ENCODE data around the gene IL17C. TPM values are rescaled to one million over a fixed set of nuclear protein-coding genes. Genes with fewer than 3 reads are reported as not detected.
A peak's percentile ranks its signal among the peaks of the same experiment; 100 is the strongest.

Gene IL17C
- polyA plus RNA-seq, 3 donors from 2014 or later = 0.64 to 0.80 TPM; not detected in 1

DNA sequence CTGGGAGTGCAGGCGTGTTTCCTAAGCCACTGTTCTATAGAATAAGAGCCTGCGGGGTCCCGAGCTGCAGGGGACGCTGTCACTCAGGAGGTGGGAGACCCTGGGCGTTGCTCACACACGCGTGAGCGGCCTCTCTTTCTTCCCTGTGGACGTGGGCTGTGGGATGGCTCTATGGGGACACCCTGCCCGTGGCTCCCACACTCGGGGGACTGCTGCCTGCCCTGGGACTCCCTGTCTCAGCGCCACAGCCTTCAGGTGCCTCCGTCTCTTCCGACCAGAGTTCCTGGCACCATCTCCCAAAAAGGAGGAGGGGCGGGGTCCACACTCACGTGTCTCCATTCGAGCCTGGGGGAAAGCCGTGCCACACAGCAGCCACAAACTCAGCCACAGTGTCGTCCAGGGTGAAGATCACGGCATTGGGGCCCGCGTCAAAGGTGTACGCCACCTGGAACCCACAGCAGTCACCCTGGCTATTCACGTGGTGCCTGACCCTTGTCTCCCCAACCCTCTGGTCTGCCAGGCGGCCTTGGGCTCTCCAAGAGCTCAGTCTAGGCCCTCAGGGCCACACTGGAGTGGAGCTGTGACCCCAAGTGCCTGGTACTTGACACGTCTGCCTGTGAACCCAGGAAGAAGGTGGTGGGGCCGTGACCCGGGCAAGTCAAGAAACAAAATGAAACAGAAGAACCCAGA lies 16.1 kb downstream of the IL17C start:
- Mint-ChIP-seq H3K9me3 (no peaks in the 10 kb centered on the region), H3K36me3 (peaks cover 0 to 9% (median 6%) of the 10 kb centered on the region in 3 donors), H3K27me3 (ENCODE audit: low read depth in 3 of 3) (peaks cover 32 to 50% (median 35%) of the 10 kb centered on the region in 3 donors), H3K4me3 (peak overlapping the region; percentile 79 to 86 (median 83)), H3K4me1 (peaks cover 32 to 45% of the 10 kb centered on the region in 2 donors), H3K27ac (peak overlapping the region; percentile 84 to 99 (median 98))
- no peak for DNase-seq

DNA sequence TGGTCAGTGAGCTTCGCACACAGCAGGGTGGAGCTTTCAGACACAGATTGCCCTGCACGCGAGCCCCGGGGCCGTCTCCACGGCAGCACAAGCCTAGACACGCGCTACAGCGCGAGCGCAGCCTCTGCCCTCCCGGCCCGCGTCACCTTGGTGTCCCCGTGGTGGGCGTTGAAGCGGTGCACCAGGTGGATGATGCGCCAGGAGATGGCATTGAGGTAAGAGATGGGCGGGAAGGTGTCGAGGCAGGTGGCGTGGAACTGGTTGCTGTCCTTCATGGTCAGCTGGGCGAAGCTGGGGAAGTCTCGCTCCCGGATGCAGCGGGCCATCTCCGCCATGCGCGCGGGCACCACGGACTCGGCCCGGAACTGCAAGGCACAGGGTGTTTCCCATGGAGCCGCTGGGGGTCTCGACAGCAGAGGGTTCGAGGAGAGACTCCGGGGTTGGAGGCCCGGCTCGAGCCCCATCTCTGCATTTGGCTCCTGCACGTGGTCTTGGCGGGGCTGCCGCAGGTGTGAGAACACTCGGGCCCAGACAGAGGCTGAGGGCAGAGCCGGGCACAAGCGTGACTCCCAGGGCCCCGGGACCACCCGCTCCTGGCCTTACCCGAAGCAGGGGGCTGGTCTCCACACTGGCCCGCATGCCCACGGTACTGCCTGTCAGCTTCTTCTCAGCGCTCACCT lies 16.8 kb downstream of the IL17C start:
- H3K36me3 Mint-ChIP-seq = peaks cover 0 to 9% (median 6%) of the 10 kb centered on the region in 3 donors
- DNase-seq = no peak
- peak overlapping the region in 4 of 5 donors; percentile 79 to 86 (median 84) for H3K4me3 Mint-ChIP-seq
- H3K27me3 Mint-ChIP-seq (ENCODE audit: low read depth in 3 of 3) = peaks cover 28 to 45% (median 29%) of the 10 kb centered on the region in 3 donors
- peaks cover 32 to 42% of the 10 kb centered on the region in 2 donors for H3K4me1 Mint-ChIP-seq
- peak overlapping the region; percentile 84 to 99 (median 98) for H3K27ac Mint-ChIP-seq
- H3K9me3 Mint-ChIP-seq = no peaks in the 10 kb centered on the region

DNA sequence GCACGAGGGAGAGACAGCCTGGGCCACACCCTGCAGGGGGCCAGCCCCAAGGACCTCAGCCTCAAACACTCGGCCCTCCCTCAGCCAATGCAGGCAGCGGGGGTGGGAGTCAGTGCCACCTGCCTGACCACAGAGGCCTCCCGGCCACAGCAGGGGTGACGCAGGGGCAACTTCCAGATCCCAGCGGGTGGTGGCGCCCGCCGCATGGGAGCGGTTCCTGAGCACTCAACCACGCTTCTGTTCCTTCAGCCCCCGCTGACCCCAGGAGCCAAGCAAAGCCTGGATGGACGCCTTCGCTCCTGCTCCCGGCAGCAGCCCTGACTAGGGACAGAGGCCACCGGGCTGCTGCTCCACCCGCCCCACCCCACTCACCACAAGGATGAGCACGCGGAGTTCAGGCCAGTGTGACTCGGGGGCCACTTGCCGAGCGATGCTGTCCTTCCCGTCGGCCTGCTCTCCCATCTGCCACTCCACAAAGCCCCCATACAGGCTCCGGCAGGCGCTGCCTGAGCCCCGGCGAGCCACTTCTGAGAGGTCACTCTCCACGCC lies 17.4 kb downstream of the IL17C start:
- DNase-seq = no peak
- Mint-ChIP-seq H3K4me1 (peaks cover 32 to 40% of the 10 kb centered on the region in 2 donors), H3K27me3 (ENCODE audit: low read depth in 3 of 3) (peaks cover 25 to 40% (median 26%) of the 10 kb centered on the region in 3 donors), H3K27ac (peak overlapping the region in 1 of 6 donors; percentile 48), H3K9me3 (no peaks in the 10 kb centered on the region), H3K4me3 (no peak overlapping the region), H3K36me3 (peaks cover 0 to 9% (median 6%) of the 10 kb centered on the region in 3 donors)

GRCh38 chr16:88656291-88656980 lies 18.1 kb downstream of the IL17C start:
- peaks cover 0 to 9% (median 6%) of the 10 kb centered on the region in 3 donors for H3K36me3 Mint-ChIP-seq
- peaks cover 33 to 41% of the 10 kb centered on the region in 2 donors for H3K4me1 Mint-ChIP-seq
- no peak for DNase-seq
- peak overlapping the region in 1 of 6 donors; percentile 48 for H3K27ac Mint-ChIP-seq
- H3K9me3 Mint-ChIP-seq = no peaks in the 10 kb centered on the region
- peaks cover 20 to 35% (median 21%) of the 10 kb centered on the region in 3 donors for H3K27me3 Mint-ChIP-seq (ENCODE audit: low read depth in 3 of 3)
- no peak overlapping the region for H3K4me3 Mint-ChIP-seq

GRCh38 chr16:88657371-88657770 lies 19.0 kb downstream of the IL17C start:
- DNase-seq = no peak
- Mint-ChIP-seq H3K27ac (no peak overlapping the region), H3K36me3 (peaks cover 0 to 9% (median 6%) of the 10 kb centered on the region in 3 donors), H3K27me3 (ENCODE audit: low read depth in 3 of 3) (peaks cover 20 to 35% (median 21%) of the 10 kb centered on the region in 3 donors), H3K4me3 (no peak overlapping the region), H3K9me3 (no peaks in the 10 kb centered on the region), H3K4me1 (peaks cover 39 to 40% of the 10 kb centered on the region in 2 donors)

- Mint-ChIP-seq H3K27ac (peak overlapping the region in 1 of 6 donors; percentile 32), H3K4me1 (peaks cover 30 to 36% of the 10 kb centered on the region in 2 donors), H3K36me3 (peaks cover 0 to 8% (median 5%) of the 10 kb centered on the region in 3 donors), H3K4me3 (no peak overlapping the region), H3K9me3 (no peaks in the 10 kb centered on the region), H3K27me3 (ENCODE audit: low read depth in 3 of 3) (peaks cover 19 to 36% (median 19%) of the 10 kb centered on the region in 3 donors)
- no peak for DNase-seq
Observed at GRCh38 chr16:88658714-88659113, 20.3 kb downstream of the IL17C start.

DNA sequence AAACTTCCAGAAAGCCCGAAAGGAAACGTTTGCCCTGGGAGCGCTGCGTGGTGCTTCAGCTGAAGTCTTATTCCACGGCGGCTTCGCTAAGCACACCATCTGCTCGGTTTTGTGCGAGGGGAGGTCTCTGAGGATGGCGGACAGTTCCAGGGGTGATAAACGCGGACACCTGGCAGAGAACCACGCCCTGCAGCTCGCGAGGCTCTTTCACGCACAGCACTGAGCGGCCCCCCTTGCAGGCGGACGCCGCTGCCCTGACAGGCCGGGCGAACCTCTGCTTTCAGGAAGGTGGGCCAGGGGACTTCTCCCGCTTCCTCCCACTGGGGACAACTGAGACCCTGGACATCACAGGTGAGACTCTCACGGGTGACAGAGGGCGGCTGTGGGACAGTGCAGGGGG lies 20.8 kb downstream of the IL17C start:
- H3K27me3 Mint-ChIP-seq (ENCODE audit: low read depth in 3 of 3) = peaks cover 14 to 32% (median 15%) of the 10 kb centered on the region in 3 donors
- no peak overlapping the region for H3K4me3 Mint-ChIP-seq
- peaks cover 26 to 34% of the 10 kb centered on the region in 2 donors for H3K4me1 Mint-ChIP-seq
- DNase-seq = no peak
- H3K36me3 Mint-ChIP-seq = peaks cover 0 to 4% (median under 1%) of the 10 kb centered on the region in 3 donors
- peak overlapping the region in 1 of 6 donors; percentile 32 for H3K27ac Mint-ChIP-seq
- H3K9me3 Mint-ChIP-seq = no peaks in the 10 kb centered on the region

DNA sequence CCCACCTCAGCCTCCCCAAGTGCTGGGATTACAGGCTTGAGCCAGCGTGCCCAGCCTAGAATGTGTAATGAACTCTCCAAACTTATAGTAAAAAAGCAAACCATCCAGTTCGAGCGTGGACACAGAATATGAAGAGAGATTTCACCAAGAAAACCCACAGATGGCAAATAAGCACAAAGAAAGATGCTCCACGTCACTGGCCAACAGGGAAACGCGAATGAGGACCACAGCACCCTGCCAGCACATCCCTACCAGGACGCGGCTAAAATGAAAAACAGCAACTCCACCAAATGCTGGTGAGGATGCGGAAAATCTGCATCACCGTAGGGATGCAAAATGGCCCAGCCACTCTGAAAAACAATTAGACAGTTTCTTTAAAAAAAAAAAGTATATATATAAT lies 23.1 kb downstream of the IL17C start:
- no peaks in the 10 kb centered on the region for H3K9me3 Mint-ChIP-seq
- peak overlapping the region; percentile 12 to 96 (median 82) for H3K27ac Mint-ChIP-seq
- no peaks in the 10 kb centered on the region for H3K36me3 Mint-ChIP-seq
- peaks cover 3 to 18% (median 9%) of the 10 kb centered on the region in 3 donors for H3K27me3 Mint-ChIP-seq (ENCODE audit: low read depth in 3 of 3)
- no peak for DNase-seq
- H3K4me3 Mint-ChIP-seq = peak overlapping the region; percentile 57 to 93 (median 85)
- H3K4me1 Mint-ChIP-seq = peaks cover 15 to 26% of the 10 kb centered on the region in 2 donors

- Mint-ChIP-seq H3K27ac (peak overlapping the region; percentile 75 to 97 (median 92)), H3K4me3 (peak overlapping the region; percentile 82 to 94 (median 89)), H3K36me3 (peaks cover 0 to 2% (median 0%) of the 10 kb centered on the region in 3 donors), H3K27me3 (ENCODE audit: low read depth in 3 of 3) (peaks cover 3 to 18% (median 9%) of the 10 kb centered on the region in 3 donors), H3K4me1 (peaks cover 15 to 27% of the 10 kb centered on the region in 2 donors), H3K9me3 (no peaks in the 10 kb centered on the region)
- no peak for DNase-seq
Observed at GRCh38 chr16:88662222-88662842, 24.0 kb downstream of the IL17C start.

DNA sequence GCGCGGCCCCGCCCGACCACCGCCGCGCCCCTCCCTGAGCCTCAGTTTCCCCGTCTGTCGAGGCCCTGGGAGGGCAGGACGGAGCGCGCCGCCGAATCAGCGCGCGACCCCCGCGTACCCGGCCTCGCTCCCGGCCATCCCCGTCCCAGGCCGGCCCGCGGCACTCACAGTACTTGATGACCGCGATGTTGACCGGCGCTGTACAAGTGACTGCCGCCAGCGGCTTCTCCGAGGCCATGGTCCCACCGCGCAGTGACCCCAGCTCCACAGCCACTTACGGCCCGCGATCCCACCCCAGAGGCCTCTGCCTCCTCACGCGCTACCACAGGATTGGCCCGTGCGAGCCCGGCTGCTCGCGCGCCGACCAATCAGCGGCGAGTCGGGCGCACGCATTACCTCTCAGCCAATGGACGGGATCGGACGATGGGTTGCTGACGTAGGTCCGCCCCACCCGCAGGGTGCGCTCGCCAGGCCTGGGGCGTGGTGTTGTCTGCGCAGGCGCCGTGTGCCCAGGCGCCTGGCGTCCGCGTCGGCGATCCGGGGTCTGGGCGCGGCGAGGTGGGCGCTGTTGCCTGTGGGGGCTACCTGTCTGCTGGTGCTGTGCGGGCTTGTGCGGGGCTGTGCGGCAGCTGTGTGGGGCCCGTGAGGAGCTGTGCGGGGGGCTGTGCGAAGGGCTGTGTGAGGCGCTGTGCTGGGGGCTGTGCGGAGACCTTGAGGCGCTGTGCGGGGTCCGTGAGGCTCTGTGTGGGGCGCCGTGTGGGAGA lies 24.7 kb downstream of the IL17C start, which contains the start of gene MVD:
MVD (minus strand) TSS at position 249 of the 764 bp plus-strand sequence; CDS start at position 238, 11 bp downstream.
- Mint-ChIP-seq H3K27me3 (ENCODE audit: low read depth in 3 of 3) (peaks cover 3 to 18% (median 9%) of the 10 kb centered on the region in 3 donors), H3K4me1 (peaks cover 15 to 27% of the 10 kb centered on the region in 2 donors), H3K4me3 (peak within 1 kb of the TSS; percentile 93 to 97 (median 94)), H3K27ac (peak within 1 kb of the TSS; percentile 85 to 97 (median 94)), H3K36me3 (peaks cover 0 to 3% (median 0%) of the 10 kb centered on the region in 3 donors), H3K9me3 (no peaks in the 10 kb centered on the region)
- DNase-seq = peak; percentile 96 to 97 (median 96)

GRCh38 chr16:88665148-88665547 lies 26.8 kb downstream of the IL17C start:
- no peak for DNase-seq
- peak overlapping the region; percentile 50 to 76 (median 54) for H3K4me3 Mint-ChIP-seq
- peak overlapping the region in 4 of 6 donors; percentile 40 to 78 (median 50) for H3K27ac Mint-ChIP-seq
- peaks cover 15 to 27% of the 10 kb centered on the region in 2 donors for H3K4me1 Mint-ChIP-seq
- peaks cover 3 to 13% (median 8%) of the 10 kb centered on the region in 3 donors for H3K27me3 Mint-ChIP-seq (ENCODE audit: low read depth in 3 of 3)
- no peaks in the 10 kb centered on the region for H3K9me3 Mint-ChIP-seq
- H3K36me3 Mint-ChIP-seq = peaks cover 0 to 3% (median 0%) of the 10 kb centered on the region in 3 donors

GRCh38 chr16:88665570-88665969 lies 27.2 kb downstream of the IL17C start:
- Mint-ChIP-seq H3K4me1 (peaks cover 15 to 27% of the 10 kb centered on the region in 2 donors), H3K36me3 (peaks cover 0 to 3% (median 0%) of the 10 kb centered on the region in 3 donors), H3K4me3 (peak overlapping the region in 1 of 5 donors; percentile 12), H3K27me3 (ENCODE audit: low read depth in 3 of 3) (peaks cover 3 to 13% (median 8%) of the 10 kb centered on the region in 3 donors), H3K9me3 (no peaks in the 10 kb centered on the region), H3K27ac (no peak overlapping the region)
- no peak for DNase-seq
